ENCODE results near the gene PROCR.
"Not testable (repeated sequence)": the region's sequence is repeated elsewhere in the genome, so short reads cannot be mapped to it uniquely, and the experiment has no call there.

PROCR gene

GRCh38 chr20:35146299-35146919 lies 25.5 kb upstream of the PROCR start:
- no peak for TF ChIP-seq CTCF (IDR thresholded peaks at IDR 0.05; ENCODE audit: low read depth, low read length)
- peak overlapping the region; percentile 98 for H3K4me3 ChIP-seq (ENCODE audit: low read depth, low read length)
- DNase-seq (ENCODE audit: low read depth, low spot score): peak; percentile 5
- in situ Hi-C loops (cut with HindIII; ENCODE audit: low sequenced_read_pairs): no loop called here

GRCh38 chr20:35146920-35147574 lies 24.8 kb upstream of the PROCR start, which contains the start of gene EDEM2:
Gene EDEM2 (minus strand): TSS chr20:35147336. CDS start chr20:35147258, 78 bp downstream.
- in situ Hi-C loops (cut with HindIII; ENCODE audit: low sequenced_read_pairs): no loop called here
- TF ChIP-seq CTCF (IDR thresholded peaks at IDR 0.05; ENCODE audit: low read depth, low read length): no peak
- peak within 1 kb of the TSS; percentile 98 for H3K4me3 ChIP-seq (ENCODE audit: low read depth, low read length)
- peak; percentile 96 for DNase-seq (ENCODE audit: low read depth, low spot score)

GRCh38 chr20:35147575-35148071 lies 24.2 kb upstream of the PROCR start:
- peak overlapping the region; percentile 98 for H3K4me3 ChIP-seq (ENCODE audit: low read depth, low read length)
- in situ Hi-C loops (cut with HindIII; ENCODE audit: low sequenced_read_pairs); DNase-seq (ENCODE audit: low read depth, low spot score): not testable (repeated sequence)

GRCh38 chr20:35150846-35151579 lies 20.9 kb upstream of the PROCR start:
- no peak overlapping the region for H3K4me3 ChIP-seq (ENCODE audit: low read depth, low read length)
- TF ChIP-seq CTCF (IDR thresholded peaks at IDR 0.05; ENCODE audit: low read depth, low read length): no peak
- in situ Hi-C loops (cut with HindIII; ENCODE audit: low sequenced_read_pairs): no loop called here
- DNase-seq (ENCODE audit: low read depth, low spot score): no peak

- DNase-seq (ENCODE audit: low read depth, low spot score): no peak
- in situ Hi-C loops (cut with HindIII; ENCODE audit: low sequenced_read_pairs): no loop called here
- no peak for TF ChIP-seq CTCF (IDR thresholded peaks at IDR 0.05; ENCODE audit: low read depth, low read length)
- no peak overlapping the region for H3K4me3 ChIP-seq (ENCODE audit: low read depth, low read length)
Observed at GRCh38 chr20:35151736-35152135, 20.1 kb upstream of the PROCR start.

GRCh38 chr20:35155936-35156335 lies 15.9 kb upstream of the PROCR start:
- TF ChIP-seq CTCF (IDR thresholded peaks at IDR 0.05; ENCODE audit: low read depth, low read length): no peak
- in situ Hi-C loops (cut with HindIII; ENCODE audit: low sequenced_read_pairs): no loop called here
- DNase-seq (ENCODE audit: low read depth, low spot score): no peak
- H3K4me3 ChIP-seq (ENCODE audit: low read depth, low read length): no peak overlapping the region
